ELF-1 (cell line): ENCODE data around the gene BCAR3.
"Not testable (repeated sequence)": the region's sequence is repeated elsewhere in the genome, so short reads cannot be mapped to it uniquely, and the experiment has no call there.

ENCODE experiments used
- DNase-seq: peaks from one replicate; pipeline ENCODE4 v3.0.0-alpha.2; 2016; ENCODE audit warnings: low read depth, low spot score

The BCAR3 gene

GRCh38 chr1:93577536-93578432 lies 103.9 kb downstream of the BCAR3 start:
- DNase-seq = no peak

DNA sequence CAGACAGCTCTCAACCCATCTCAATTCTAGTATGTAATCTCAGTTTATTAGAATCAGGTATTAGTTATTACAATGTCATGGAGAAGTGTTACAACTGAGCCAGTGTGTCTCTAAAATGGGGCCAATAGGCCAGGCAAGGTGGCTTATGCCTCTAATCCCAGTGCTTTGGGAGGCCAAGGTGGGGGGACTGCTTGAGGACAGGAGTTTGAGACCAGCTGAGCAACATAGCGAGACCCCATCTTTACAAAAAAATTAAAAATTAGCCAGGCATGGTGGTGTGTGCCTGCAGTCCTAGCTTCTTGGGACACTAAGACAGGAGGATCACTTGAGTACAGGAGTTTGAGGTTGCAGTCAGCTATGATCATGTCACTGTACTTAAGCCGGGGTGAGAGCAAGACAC lies 104.9 kb downstream of the BCAR3 start:
- DNase-seq = no peak

DNA sequence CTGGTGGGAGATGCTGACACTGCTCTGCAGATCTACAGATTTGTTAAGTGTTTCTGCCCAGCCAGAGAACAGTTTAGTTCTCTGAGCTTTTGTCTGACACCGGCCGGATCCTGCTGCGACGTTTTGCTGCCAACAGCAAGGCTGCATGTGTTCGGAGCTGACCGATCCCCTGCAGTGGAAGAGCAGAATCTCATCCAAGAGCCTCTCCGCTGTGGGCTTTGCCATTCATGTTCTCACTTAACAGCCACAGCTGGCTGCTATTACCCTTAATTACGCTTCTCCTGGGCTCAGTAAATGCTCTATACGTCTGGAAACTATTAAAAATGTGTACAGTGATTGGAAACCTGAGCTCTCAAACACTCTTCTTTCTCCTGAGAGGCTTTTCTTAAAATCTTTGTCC lies 105.3 kb downstream of the BCAR3 start:
- DNase-seq = peak; percentile 40

GRCh38 chr1:93575621-93576284 lies 105.9 kb downstream of the BCAR3 start:
- peak; percentile 96 for DNase-seq

- DNase-seq = no peak
Measured at GRCh38 chr1:93574991-93575390, 106.6 kb downstream of the BCAR3 start.

DNA sequence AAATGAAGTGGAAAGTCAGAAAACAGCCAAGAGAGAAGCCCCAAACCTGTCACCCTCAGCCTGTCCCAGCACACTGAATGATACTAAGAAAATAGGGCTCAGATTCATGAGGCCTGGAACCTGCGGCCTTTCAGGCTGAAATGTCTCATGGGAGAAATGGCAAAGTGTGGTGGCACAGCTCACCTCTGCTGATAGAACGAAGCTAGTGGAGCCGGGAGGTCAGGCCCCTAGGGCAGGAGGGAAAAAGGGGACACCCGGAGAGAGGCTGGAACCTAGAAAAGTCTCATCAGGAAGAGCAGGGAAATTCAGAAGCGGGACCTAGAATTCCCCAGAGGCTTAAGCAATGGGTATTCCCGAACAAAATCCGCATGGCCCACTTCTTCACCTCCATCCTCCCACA lies 107.1 kb downstream of the BCAR3 start:
- DNase-seq = no peak

DNA sequence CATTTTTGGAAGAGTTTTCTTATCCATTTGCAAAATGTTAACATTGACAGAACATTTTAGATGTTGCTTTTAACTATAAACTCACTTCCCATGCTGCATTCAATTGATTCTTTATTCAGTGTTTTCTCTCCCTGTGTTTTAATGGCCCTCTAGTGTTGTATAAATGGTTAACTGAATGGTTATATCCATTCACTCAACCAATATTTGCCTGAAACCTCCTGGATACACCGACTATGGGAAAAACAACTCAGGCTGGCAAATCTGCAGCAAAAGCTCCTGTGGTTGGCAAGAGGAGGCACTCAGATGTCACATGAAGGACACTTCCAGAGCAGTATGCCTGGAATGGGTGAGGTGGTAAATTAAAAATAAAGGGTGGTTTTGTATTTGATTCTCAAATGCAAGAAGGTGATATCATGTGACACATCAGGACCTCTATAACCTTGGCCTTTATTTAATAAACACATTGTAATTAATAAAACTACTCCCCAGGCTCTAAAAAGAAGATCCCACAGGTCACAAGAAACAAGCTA lies 107.6 kb downstream of the BCAR3 start:
- no peak for DNase-seq

- DNase-seq = no peak
Measured at GRCh38 chr1:93571623-93572310, 109.9 kb downstream of the BCAR3 start.

DNA sequence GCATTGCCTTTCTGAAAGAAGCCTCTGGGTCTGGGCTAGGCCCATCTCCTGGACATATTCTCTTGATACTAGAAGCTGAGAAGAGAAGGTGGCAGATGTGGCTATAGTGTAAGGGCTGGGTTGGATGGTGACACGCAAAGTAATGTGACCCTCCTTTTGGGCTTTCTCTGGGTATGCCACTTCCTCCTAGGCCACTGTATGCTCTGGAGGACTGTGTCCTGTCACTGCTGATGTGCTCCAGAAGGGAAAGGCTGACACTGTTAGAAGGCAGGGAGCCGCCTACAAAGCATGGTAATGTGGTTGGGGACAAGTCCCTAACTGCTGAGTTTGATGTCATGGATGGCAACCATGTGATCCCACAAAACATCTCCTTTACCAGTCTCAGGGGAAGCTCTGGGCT lies 112.1 kb downstream of the BCAR3 start:
- DNase-seq = no peak

DNA sequence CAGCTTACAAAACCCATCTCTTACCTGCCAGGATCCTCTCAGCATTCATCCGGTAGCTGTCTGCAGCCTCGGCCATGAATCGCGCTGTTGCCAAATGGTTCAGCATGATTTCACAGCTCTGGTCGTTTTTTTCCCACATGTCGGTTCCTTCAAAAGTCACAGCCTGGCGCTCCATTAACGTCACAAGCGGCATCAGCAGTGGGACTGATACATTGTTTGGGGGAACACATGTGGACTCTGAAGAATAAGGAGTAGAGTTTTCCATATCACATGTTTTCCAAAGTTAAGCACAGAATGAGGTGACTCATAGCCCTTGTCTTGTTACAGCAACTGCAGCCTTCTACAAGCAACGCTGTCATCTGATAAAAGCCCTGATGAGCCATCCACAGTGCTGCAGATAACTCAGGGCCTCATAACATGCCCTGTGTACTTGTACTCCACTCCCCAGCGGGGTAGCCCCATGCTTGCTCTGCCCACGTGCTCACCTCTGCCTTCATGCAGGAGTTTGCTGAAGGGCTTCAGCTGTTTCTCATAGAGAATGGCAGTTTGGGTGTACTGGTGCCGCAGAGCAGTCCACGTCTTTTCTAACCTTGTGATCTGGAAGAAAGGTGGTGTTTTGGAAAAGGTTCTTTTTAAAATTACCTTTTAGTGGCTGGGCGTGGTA lies 114.2 kb downstream of the BCAR3 start:
- peak; percentile 49 for DNase-seq

DNA sequence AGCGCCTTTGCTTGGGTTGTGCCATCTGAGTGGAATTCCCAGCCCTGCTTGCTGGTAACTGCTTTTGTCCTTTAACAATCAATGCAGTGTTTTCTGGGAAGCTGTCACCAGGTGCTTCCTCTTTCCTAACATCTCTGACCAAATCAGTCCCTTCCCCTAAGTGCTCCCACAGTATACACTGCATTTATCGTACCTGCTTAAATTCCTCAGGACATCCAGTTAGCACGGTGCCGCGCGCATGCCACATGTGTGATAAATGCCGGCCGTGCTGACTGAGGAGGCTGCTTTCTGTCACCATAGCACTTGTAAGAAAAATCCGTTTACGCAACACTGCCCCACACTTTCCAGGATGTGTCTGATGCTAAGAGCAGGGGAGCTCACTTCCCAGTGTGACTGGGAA lies 115.4 kb downstream of the BCAR3 start:
- DNase-seq = no peak

DNA sequence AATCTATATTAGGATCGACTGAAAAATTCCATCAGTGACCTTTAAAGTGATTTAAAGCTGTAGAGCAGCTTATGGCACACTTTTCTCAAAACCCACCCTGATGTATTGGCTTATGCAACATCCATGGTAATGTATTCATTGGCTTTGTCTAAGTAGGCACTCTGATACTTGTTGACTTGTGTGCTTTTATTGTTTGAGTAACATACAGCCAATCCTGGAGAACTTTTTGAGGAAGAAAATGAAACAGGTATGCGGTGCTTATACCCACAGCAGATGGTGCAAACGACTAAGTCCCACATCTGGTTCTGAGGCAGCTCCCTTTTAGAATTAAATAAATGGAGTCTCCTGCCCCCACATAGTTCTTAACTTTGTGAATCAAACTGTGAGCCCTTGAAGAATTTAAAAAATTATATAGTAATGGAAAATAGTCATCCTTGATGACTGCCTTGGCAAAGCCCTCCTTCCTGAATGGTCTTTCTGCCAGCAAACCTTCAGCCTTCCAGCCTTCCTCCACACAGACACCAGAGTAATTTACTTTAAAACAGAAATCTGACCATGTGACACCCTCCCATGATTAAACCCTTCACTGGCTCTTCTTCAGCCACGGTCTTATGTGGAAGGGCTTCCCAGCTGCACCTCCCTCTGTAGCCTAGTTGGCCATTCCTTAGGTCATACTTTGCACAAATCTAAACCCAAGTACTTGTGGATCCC lies 116.0 kb downstream of the BCAR3 start:
- DNase-seq = no peak

DNA sequence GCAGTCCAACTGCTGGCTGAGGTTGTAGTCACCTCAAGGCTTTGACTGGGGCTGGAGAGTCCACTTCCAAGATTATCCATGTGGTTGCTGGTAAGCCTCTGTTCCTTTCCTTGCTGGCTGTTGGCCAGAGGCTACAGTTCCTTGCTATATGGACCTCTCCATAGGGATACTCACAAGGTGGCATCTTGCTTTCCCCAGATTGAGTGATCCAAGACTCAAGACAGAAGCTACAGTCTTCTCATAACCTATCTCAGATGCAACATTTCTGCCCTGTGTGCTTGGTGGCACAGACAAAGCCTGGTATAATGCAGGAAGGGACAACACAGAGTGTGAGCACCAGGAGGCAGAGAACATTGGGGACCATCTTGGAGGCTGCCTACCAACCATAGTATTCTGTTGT lies 121.9 kb downstream of the BCAR3 start:
- DNase-seq = no peak

GRCh38 chr1:93559045-93559444 lies 122.6 kb downstream of the BCAR3 start:
- no peak for DNase-seq

GRCh38 chr1:93556291-93556690 lies 125.3 kb downstream of the BCAR3 start:
- no peak for DNase-seq

DNA sequence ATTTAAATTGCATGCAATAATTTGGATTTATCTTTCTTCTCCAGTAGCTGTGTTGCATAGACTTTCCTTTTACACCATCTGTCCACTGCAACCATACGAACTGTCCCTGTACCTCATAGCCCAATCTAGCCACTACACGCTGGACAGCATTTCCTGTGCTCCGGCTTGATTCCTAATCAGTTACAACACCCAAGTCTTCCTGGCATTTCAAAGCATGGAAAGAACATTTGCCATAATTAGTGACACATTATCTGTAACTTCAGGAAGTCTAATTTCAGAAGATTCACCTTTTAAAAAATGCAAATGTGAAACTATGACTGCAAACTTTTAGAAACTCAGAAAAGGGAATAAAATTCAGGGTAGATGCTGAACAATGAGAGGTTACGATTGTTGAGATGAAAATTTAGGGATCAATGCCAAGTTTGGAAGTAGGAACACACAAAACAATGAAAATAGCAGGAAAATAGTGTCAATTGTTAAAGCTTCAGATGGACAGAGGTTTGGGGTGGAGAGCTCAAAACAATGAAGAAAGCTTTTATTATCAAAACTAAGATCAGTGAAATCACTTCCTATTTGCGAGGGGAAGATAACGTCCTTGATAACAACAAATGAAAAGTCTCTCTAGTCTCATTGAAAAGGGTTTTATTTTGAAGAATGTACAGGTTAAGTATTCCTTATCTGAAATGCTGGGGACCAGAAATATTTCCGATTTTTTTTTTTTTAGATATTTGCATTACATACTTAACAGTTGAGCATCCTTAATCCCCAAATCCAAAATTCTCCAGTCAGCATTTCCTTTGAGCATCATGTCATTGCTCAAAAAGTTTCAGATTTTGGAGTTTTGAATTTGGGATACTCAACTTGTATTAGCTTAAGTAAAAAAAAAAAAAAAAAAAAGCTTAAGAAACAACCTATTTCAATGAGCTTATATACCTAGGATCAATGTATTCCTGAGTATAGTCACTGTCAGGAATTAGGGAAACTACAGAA lies 126.5 kb downstream of the BCAR3 start:
- no peak for DNase-seq

DNA sequence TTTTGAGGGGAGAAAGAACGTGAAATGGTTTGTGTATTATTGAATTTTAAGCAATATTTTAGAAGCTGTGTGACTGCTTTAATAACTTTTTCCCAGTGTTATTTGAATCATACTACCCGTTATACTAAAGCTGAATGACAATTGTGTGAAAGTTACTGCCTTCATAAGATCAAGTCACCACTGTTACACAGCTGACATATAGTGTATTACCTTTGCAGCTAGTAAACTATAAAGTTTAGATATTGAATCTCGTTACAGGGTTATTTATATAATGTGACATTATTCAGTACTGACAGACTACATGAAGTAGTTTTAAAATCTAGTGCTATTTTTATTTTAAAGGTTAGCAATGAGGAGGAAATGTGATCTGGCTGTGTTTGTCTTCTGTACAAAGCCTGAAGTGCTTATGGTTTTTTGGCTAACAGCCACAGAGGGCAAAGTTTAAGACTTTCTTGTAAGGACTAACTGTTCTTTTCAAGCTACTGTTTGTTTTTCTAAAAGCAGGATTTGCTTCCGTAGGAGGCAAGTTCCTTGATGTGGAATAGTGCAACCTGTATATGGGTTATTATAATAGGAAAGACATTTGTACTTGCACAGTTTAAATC lies 127.6 kb downstream of the BCAR3 start:
- DNase-seq = not testable (repeated sequence)

DNA sequence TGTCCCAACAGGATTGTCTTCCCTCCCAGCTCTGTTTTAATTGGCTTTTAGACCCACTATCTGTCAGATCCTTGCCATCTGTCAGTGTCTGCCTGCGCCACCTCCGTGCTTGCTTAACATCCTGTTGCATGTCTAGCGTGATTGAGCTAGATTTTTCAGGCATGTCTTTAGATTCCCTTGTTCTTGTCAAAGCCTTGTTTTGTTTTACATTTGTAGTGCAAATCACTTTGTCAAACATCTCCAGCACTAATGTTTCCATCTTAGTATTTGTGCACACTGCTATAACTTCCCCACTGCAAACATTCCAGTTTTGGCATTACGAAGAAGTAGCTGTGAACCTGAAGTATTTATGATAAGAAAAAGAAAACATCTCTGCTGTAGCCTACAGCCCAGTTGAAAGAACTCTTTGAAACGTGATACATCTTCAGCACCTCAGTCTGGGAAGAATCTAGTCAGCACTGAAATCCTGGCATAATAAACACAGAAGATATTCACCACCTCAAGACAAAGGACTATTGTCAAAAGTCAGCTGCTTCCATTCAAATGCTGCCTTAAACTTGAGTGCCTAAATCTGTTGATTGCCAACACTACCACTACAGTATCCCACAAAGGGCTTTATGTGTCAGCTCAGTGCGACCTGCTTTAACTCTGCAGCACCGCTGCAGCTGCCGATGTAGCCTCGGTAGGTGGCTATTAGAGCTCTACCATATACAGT lies 128.7 kb downstream of the BCAR3 start:
- DNase-seq = no peak

GRCh38 chr1:93549811-93550210 lies 131.8 kb downstream of the BCAR3 start:
- no peak for DNase-seq
